GM19372 (cell line): Measurements from ENCODE around the gene PNPLA6.
"Not testable (repeated sequence)": the region's sequence is repeated elsewhere in the genome, so short reads cannot be mapped to it uniquely, and the experiment has no call there.

Experiments
- ATAC-seq: cut with Tn5 transposase; IDR thresholded peaks from one replicate; pipeline ENCODE4 v1.9.1; 2021; ENCODE audit warnings: mild to moderate bottlenecking, low read depth, moderate library complexity; ENCODE audit not compliant: unreplicated experiment

Gene PNPLA6

DNA sequence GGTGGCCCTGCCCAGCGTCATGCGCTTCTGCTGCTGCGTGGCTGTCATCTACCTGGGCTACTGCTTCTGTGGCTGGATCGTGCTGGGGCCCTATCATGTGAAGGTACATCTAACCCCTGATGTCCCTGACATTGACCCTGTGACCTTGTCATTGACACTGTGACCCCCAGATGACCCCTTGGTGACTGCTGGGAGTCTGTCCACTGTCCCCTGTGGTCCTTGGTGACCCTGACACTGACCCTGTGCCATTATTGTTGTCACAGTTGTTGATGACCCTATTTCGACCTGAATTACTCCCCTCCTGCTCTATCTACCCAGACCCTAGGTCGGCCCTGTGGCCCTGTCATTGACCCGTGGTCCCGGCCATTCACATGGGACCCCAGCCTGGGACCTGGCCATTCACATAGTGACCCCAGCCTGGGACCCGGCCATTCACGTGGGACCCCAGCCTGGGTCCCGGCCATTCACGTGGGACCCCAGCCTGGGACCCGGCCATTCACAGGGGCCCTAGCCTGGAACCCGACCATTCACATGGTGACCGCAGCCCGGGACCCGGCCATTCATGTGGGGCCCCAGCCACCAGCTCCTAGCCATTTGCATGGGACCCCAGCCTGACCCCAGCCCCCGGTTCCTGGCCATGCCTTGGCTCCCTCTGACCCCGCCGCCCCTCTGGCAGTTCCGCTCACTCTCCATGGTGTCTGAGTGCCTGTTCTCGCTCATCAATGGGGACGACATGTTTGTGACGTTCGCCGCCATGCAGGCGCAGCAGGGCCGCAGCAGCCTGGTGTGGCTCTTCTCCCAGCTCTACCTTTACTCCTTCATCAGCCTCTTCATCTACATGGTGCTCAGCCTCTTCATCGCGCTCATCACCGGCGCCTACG, 5.7 kb upstream of the PNPLA6 start:
- ATAC-seq: no peak

- no peak for ATAC-seq
These were observed 2.1 kb upstream of the PNPLA6 start for GRCh38 chr19:7533281-7533885.

DNA sequence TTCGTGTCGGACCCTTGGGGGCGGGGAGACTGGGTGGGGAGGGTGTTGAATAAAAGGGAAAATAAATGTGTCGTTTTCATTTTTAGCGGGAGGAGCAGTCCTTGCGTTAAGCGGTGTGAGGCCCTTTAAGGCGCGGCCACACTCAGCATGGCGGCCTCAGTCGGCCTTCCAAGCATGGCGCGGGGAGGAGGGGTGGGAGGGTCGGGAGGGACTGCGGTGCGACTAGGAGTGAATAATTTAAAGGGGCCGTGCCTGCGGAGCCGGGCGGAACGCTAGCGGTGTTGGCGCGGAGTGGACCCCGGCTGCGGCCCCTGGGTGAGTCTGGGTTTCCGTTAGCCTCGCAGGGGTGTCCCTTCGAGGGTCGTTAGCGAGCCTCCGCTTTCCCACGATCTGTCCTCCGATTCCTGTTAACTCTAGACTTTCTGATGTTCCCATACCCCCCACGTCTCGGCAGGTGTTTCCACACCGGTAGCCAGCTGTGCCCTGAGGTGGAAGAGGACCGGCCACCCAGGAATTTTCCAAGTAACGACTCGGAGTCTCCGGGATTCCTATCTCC, 1.5 kb upstream of the PNPLA6 start:
- ATAC-seq: no peak

GRCh38 chr19:7534531-7535046, 928 bp upstream of the PNPLA6 start:
- ATAC-seq: no peak

DNA sequence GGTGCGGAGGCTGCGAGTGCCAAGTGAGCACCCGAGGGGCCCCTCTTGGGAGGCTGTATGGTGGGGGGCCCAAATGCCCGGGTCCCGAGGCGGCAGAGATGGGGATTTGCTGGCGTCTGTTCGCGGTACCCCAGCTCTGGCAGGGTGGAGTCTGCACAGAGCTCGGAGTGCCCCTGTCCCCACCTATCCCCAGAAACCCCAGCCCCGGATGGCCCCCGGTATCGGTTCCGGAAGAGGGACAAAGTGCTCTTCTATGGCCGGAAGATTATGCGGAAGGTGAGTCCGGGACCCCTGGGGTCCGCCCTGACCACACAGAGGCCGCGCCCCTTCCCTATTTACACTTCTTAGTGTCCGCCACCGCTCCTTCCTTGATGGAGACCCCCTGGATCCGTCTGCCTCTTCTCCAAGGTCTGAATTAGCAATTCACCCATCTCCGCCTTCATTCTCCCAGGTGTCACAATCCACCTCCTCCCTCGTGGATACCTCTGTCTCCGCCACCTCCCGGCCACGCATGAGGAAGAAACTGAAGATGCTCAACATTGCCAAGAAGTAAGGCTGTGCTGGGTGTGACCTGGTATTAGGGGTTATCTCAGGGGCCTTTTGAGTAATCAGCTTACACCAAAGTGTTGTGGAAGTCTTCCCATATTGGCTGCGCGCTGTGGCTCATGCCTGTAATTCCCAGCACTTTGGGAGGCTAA, 630 bp downstream of the PNPLA6 start:
- ATAC-seq: no peak

DNA sequence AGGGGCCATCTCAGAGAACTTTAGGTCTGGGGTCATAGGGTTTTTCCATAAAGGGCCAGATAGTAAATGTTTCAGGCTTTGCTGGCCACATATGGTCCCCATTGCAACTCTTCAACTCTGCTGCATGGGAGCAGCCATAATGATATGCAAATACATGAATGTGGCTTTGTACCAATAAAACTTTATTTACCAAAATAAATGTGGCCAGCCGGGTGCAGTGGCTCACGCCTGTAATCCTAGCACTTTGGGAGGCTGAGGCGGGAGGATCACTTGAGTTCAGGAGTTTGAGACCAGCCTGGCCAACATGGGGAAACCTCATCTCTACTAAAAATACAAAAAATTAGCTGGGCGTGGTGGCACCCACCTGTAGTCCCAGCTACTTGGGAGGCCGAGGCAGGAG, 3.5 kb downstream of the PNPLA6 start:
- not testable (repeated sequence) for ATAC-seq

DNA sequence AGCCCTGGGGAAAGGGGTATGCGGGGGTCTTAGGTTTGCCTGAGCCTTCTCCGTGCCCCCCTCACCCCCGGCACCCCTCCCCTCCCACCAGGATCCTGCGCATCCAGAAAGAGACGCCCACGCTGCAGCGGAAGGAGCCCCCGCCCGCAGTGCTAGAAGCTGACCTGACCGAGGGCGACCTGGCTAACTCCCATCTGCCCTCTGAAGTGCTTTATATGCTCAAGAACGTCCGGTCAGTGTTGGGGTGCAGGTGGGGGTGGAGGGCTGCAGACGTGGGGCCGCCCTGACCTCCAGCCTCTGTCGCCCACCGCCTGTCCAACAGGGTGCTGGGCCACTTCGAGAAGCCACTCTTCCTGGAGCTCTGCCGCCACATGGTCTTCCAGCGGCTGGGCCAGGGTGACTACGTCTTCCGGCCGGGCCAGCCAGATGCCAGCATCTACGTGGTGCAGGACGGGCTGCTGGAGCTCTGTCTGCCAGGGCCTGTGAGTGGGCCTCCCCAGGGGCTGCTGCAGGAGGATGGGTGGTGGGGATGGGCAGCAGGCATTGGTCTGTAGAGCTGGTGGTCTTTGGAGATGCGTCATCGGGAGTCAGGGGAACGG, 4.4 kb downstream of the PNPLA6 start:
- ATAC-seq: no peak

- ATAC-seq: no peak
These were observed 5.4 kb downstream of the PNPLA6 start for GRCh38 chr19:7540761-7541474.

GRCh38 chr19:7541475-7541824, 5.9 kb downstream of the PNPLA6 start:
- ATAC-seq: no peak

DNA sequence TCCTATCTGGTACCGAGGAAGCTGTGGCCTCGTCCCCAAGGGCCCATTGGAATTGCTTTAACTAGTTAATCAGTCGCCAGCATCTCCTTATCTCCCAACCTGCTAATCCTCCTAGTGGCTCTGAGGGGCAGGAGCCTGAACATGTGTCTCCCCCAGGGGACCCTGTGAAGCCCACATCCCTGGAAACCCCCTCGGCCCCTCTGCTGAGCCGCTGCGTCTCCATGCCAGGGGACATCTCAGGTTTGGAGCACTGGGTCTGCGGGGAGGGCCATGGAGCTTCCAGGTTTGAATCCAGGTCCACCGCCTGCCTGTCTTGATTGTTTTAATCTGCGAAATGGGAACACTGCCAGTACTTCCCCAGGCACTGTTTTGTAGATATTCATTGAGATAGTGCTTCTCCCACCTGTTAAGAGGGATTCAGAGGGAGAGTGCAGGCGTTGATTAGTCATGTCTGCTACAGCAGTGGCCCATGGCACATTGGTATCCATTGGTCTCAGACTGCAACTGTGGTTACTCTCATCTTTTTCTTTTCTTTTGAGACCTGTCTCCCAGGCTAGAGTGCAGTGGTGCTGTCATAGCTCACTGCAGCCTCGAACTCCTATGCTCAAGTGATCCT, 6.4 kb downstream of the PNPLA6 start:
- no peak for ATAC-seq

- ATAC-seq: no peak
These were observed 7.2 kb downstream of the PNPLA6 start for GRCh38 chr19:7542556-7543348.

DNA sequence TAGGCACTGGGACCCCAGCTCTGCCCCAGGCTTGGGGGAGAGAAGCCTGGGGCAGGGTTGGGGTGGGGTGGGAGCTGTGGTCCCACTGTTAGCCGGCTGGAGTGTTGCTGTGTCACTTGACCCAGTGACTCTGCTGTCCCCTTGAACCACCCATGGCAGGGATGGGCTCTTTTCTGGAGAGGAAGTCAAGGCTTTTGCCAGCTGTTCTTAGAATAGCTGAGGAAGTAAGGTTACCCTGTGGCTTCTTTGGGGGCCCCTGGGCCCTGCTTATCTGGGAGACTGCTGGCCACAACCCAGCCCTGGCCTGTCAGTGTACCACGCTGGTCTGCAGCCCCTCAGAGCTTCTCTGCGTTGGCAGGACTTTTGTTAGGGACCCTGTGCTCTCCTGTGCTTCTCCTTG, 9.1 kb downstream of the PNPLA6 start:
- ATAC-seq: no peak

- ATAC-seq: no peak
These were observed 9.8 kb downstream of the PNPLA6 start for GRCh38 chr19:7545300-7545699.

GRCh38 chr19:7545904-7546303, 10.4 kb downstream of the PNPLA6 start:
- no peak for ATAC-seq

DNA sequence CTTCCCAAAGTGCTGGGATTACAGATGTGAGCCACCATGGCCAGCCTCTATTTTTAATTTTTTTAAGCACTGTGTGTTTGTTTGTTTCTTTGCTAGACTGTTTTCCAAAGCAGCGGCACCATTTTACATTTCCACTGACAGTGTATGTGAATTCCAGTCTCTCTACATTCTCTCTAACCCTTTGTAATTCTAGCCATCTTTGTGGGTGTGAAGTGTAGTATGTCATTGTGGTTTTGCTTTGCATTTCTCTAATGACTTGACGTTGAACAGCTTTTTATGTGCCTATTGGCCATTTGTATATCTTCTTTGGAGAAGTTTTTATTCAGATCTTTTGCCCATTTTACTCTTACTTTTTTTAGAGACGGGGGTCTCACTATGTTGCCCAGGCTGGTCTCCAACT, 11.6 kb downstream of the PNPLA6 start:
- no peak for ATAC-seq

DNA sequence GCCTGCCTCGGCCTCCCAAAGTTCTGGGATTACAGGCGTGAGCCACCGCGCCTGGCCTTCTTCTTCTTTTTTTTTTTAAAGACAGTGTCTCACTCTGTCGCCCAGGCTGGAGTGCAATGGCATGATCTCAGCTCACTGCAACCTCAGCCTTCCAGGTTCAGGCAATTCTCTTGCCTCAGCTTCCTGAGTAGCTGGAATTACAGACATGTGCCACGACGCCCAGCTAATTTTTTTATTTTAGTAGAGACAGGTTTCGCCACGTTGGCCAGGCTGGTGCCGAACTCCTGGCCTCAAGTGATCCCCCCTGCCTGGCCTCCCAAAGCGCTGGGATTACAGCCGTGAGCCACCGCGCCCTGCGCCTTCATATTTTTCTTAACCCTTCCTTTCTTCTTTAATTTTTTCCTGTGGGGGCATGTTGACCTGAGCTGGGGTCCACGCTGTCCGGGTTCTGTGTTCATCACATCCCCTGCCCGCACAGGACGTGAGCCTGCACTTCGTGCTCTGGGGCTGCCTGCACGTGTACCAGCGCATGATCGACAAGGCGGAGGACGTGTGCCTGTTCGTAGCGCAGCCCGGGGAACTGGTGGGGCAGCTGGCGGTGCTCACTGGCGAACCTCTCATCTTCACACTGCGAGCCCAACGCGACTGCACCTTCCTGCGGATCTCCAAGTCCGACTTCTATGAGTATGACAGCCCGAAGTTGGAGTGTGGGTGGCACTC, 14.1 kb downstream of the PNPLA6 start:
- no peak for ATAC-seq

DNA sequence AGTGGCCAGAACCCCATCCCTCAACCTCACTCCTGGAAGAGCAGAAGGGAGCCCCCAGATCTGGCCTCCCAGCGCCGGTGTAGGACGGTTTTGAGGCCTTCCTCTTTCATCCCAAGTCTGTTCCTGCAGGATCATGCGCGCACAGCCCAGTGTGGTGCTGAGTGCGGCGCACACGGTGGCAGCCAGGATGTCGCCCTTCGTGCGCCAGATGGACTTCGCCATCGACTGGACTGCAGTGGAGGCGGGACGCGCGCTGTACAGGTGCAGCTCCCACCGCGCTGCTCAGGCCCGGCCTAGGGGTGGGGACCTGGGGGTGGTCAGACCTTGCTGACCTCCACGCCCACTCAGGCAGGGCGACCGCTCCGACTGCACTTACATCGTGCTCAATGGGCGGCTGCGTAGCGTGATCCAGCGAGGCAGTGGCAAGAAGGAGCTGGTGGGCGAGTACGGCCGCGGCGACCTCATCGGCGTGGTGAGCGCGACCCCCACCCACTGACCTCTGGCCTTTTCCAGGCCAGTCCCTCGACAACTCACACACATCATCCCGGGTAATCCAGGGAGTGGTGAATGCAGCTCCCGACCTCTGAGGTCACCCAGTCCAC, 14.8 kb downstream of the PNPLA6 start:
- ATAC-seq: no peak
